Right lobe of liver (tissue), 4 donors: ENCODE data around the gene SLC7A6OS.

Experiments used
- POLR2A ChIP-seq: fragments of 450-650 bp; IDR thresholded peaks from one replicate; pipeline ENCODE4 v1.6.1; 2017; ENCODE audit warnings: antibody characterized with exemption, mild to moderate bottlenecking
- TF ChIP-seq, protein P1 (sequence below), 4 donors: fragments of 200-600 bp in 3 of 4; fragments of 450-650 bp in 1 of 4; IDR thresholded peaks; one replicate each; pipeline versions ENCODE4 v1.5.1 to v1.8.0; 2016 to 2022; ENCODE audit warnings: antibody characterized with exemption in 4 of 4, mild to moderate bottlenecking in 2 of 4
- donor health status: DM: no; HTN: no; CAD: no.
- donor health status: DM: no; HTN: no; CAD: no.
- donor health status: DM: no; HTN: yes; CAD: no.

- TF ChIP-seq, protein P1, sequence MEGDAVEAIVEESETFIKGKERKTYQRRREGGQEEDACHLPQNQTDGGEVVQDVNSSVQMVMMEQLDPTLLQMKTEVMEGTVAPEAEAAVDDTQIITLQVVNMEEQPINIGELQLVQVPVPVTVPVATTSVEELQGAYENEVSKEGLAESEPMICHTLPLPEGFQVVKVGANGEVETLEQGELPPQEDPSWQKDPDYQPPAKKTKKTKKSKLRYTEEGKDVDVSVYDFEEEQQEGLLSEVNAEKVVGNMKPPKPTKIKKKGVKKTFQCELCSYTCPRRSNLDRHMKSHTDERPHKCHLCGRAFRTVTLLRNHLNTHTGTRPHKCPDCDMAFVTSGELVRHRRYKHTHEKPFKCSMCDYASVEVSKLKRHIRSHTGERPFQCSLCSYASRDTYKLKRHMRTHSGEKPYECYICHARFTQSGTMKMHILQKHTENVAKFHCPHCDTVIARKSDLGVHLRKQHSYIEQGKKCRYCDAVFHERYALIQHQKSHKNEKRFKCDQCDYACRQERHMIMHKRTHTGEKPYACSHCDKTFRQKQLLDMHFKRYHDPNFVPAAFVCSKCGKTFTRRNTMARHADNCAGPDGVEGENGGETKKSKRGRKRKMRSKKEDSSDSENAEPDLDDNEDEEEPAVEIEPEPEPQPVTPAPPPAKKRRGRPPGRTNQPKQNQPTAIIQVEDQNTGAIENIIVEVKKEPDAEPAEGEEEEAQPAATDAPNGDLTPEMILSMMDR (IDR thresholded peaks at IDR 0.05), result no peak
- no peak for TF ChIP-seq POLR2A
Observed at GRCh38 chr16:68296291-68296690, 14.5 kb downstream of the SLC7A6OS start.
